ENCODE measurements around the gene FAF2. TPM values are rescaled to one million over a fixed set of nuclear protein-coding genes. Genes with fewer than 3 reads are reported as not detected.

The FAF2 gene
- total RNA-seq, 1 experiment from 2014 or later: 44.4 TPM

DNA sequence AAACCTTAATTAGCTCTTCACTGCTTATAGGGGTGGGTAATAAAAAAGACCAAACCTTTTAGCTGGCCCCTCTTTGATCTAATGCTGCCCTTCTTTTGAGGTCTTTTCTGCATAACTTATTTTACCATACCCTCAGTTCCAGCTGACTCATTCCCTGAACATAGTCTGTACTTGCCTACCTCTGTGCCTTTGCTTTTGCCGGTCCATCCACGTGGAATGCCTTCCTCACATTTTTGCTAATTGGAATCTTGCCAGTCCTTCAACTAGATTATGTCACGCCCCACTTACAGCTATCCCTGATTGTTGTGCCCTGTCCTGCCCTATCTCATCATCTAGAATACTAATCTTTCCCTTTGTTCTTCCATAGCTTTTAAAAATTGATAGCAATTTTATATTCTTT is 44.2 kb downstream of the FAF2 start:
- H3K79me2 ChIP-seq (ENCODE audit: insufficient read depth, low read length): peaks cover 3% of the 10 kb centered on the region; the same call in 1 of the 2 replicates
- H2BK12ac ChIP-seq (ENCODE audit: insufficient read length, low read depth, low read length): no peak overlapping the region
- no peak overlapping the region for H3K9ac ChIP-seq (ENCODE audit: extremely low read depth, insufficient read length, low read length)
- H2AFZ ChIP-seq (ENCODE audit: low read length): no peak overlapping the region
- H3K18ac ChIP-seq (ENCODE audit: insufficient read length, low read depth, low read length): no peak overlapping the region
- Mint-ChIP-seq H3K36me3 (ENCODE audit: insufficient read depth in 1 of 3, low read depth in 3 of 3) (peaks cover 38 to 88% (median 81%) of the 10 kb centered on the region in 3 experiments; a peak in 6 of 7 replicates), H3K27me3 (ENCODE audit: low read depth) (no peaks in the 10 kb centered on the region), H3K4me3 (no peak overlapping the region), H3K27ac (no peak overlapping the region), H3K9me3 (no peaks in the 10 kb centered on the region; a peak in 1 of 5 replicates), H3K4me1 (peaks cover 0 to 3% of the 10 kb centered on the region in 2 experiments; a peak in 1 of 4 replicates)
- H4K5ac ChIP-seq (ENCODE audit: insufficient read length, low read depth, low read length): no peak overlapping the region
- H2BK5ac ChIP-seq (ENCODE audit: insufficient read length, low read length): no peak overlapping the region
- H3T11ph ChIP-seq (ENCODE audit: low read length): no peak overlapping the region
- H3K27ac ChIP-seq (ENCODE audit: insufficient read length, low read depth, low read length): no peak overlapping the region
- H3K23me2 ChIP-seq (ENCODE audit: insufficient read length, low read depth, low read length, poor library complexity, severe bottlenecking): no peaks in the 10 kb centered on the region
- H4K91ac ChIP-seq (ENCODE audit: insufficient read length, low read depth, low read length): no peak overlapping the region
- no peak overlapping the region for H2BK15ac ChIP-seq (ENCODE audit: low read depth, low read length)
- H3K23ac ChIP-seq (ENCODE audit: insufficient read length, low read depth, low read length): no peak overlapping the region
- no peaks in the 10 kb centered on the region for H3K27me3 ChIP-seq (ENCODE audit: insufficient read depth, low read length)
- H3K4ac ChIP-seq (ENCODE audit: low read depth, low read length): no peak overlapping the region
- H3K79me1 ChIP-seq (ENCODE audit: insufficient read depth, low read depth, low read length, poor library complexity, severe bottlenecking): no peaks in the 10 kb centered on the region
- H3K14ac ChIP-seq (ENCODE audit: insufficient read depth, low read length): no peak overlapping the region
- H3K4me1 ChIP-seq (ENCODE audit: insufficient read depth, low read length): no peaks in the 10 kb centered on the region
- H4K20me1 ChIP-seq (ENCODE audit: control insufficient read depth, insufficient read depth, insufficient read length): no peaks in the 10 kb centered on the region
- H4K8ac ChIP-seq (replicated peaks; ENCODE audit: insufficient read length, low read depth, low read length): no peak overlapping the region
- no peak overlapping the region for H3K4me2 ChIP-seq (ENCODE audit: insufficient read depth, insufficient read length, low read length)
- no peak overlapping the region for H3K56ac ChIP-seq (ENCODE audit: insufficient read length, low read depth, low read length)
- no CpG with 5 or more reads among the region's 3 CpGs for WGBS (ENCODE audit: extremely low coverage, insufficient read length, low lambda C conversion rate)
- H2BK120ac ChIP-seq (ENCODE audit: low read depth, low read length, poor library complexity, severe bottlenecking): no peak overlapping the region
- TF ChIP-seq, protein P1, sequence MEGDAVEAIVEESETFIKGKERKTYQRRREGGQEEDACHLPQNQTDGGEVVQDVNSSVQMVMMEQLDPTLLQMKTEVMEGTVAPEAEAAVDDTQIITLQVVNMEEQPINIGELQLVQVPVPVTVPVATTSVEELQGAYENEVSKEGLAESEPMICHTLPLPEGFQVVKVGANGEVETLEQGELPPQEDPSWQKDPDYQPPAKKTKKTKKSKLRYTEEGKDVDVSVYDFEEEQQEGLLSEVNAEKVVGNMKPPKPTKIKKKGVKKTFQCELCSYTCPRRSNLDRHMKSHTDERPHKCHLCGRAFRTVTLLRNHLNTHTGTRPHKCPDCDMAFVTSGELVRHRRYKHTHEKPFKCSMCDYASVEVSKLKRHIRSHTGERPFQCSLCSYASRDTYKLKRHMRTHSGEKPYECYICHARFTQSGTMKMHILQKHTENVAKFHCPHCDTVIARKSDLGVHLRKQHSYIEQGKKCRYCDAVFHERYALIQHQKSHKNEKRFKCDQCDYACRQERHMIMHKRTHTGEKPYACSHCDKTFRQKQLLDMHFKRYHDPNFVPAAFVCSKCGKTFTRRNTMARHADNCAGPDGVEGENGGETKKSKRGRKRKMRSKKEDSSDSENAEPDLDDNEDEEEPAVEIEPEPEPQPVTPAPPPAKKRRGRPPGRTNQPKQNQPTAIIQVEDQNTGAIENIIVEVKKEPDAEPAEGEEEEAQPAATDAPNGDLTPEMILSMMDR (conservative IDR thresholded peaks at IDR 0.05): no peak
- H2AK5ac ChIP-seq (ENCODE audit: insufficient read length, low read length): no peak overlapping the region
- no peaks in the 10 kb centered on the region for H3K9me3 ChIP-seq (ENCODE audit: control insufficient read depth, low read depth, low read length)
- DNase-seq: no peak
- no peak overlapping the region for H2BK20ac ChIP-seq (ENCODE audit: low read depth, low read length, poor library complexity, severe bottlenecking)

All from H9 (cell line).